Esophagus squamous epithelium (tissue), 5 donors: Measurements from ENCODE around the gene SLC4A4. TPM values are rescaled to one million over a fixed set of nuclear protein-coding genes. Genes with fewer than 3 reads are reported as not detected.

Source experiments
- DNase-seq: peaks from one replicate; lab custom pipeline; 2025; lab: John Stamatoyannopoulos, UW
- H3K27ac ChIP-seq, 4 donors: fragments of 200-600 bp; sonication (generic); one replicate each; pipeline ENCODE4 v1.5.1; 2016 to 2019; ENCODE audit warnings: mild to moderate bottlenecking in 1 of 4
- H3K27me3 ChIP-seq, 4 donors: fragments of 200-600 bp; sonication (generic); 1 replicate in 3 of 4; 2 replicates in 1 of 4; pipeline versions ENCODE4 v1.5.1 to v1.6.0; 2017 to 2021; ENCODE audit warnings: antibody characterized with exemption in 1 of 4
- H3K36me3 ChIP-seq, 3 donors: fragments of 200-600 bp; sonication (generic); one replicate each; pipeline ENCODE4 v1.5.1; 2016 to 2019
- H3K4me1 ChIP-seq, 3 donors: fragments of 200-600 bp; sonication (generic); one replicate each; pipeline ENCODE4 v1.5.1; 2017 to 2019
- H3K4me3 ChIP-seq, 4 donors: fragments of 200-600 bp; sonication (generic); 1 replicate in 3 of 4; 2 replicates in 1 of 4; pipeline ENCODE4 v1.5.1; 2016 to 2019; ENCODE audit warnings: mild to moderate bottlenecking in 2 of 4, moderate library complexity in 1 of 4
- H3K9me3 ChIP-seq, 3 donors: fragments of 200-600 bp; sonication (generic); one replicate each; pipeline ENCODE4 v1.5.1; 2016 to 2019
- CTCF ChIP-seq, 6 experiments: fragments of 450-650 bp in 4 of 6; fragments of 200-600 bp in 2 of 6; sonication (generic) in 2 of 6; IDR thresholded peaks; one replicate each; pipeline ENCODE4 v1.5.1; 2016 to 2019; ENCODE audit warnings: antibody characterized with exemption in 6 of 6, mild to moderate bottlenecking in 4 of 6, moderate library complexity in 4 of 6
- POLR2A ChIP-seq, 4 donors: fragments of 450-650 bp; IDR thresholded peaks; one replicate each; pipeline ENCODE4 v1.6.1; 2017; ENCODE audit warnings: antibody characterized with exemption in 4 of 4, mild to moderate bottlenecking in 4 of 4, moderate library complexity in 3 of 4
- WGBS, 2 donors: methylation state at CpG; one replicate each; pipeline ENCODE4 v1.1.5; 2018; 5-methylcytosine and 5-hydroxymethylcytosine counted together
- intact Hi-C: fragments of 100-400 bp; cut with DNase I; formaldehyde crosslinking; loops from one replicate; pipeline ENCODE4 v1.15.0; 2022
- total RNA-seq, 4 donors: library from RNA; depleted of rRNA; stranded (reverse); fragments of >200 nt; gene quantifications; one replicate each; pipeline ENCODE4 v1.1.0, GENCODE V29; 2016
- donor health status: DM: yes; HTN: yes; CAD: no.

Gene SLC4A4
- total RNA-seq, 4 donors from 2014 or later: 0.48 to 2.1 (median 1.1) TPM

- Histone ChIP-seq H3K36me3 (no peaks in the 10 kb centered on the region), H3K4me1 (no peaks in the 10 kb centered on the region), H3K27me3 (no peaks in the 10 kb centered on the region), H3K4me3 (no peak overlapping the region), H3K9me3 (no peaks in the 10 kb centered on the region), H3K27ac (no peak overlapping the region)
- WGBS, 2 donors: 53 to 73% methylated on average over 1 of the region's 1 CpG
- intact Hi-C loops: no loop called here
- no peak for DNase-seq
- TF ChIP-seq POLR2A (IDR thresholded peaks at IDR 0.05): no peak
- TF ChIP-seq CTCF (IDR thresholded peaks at IDR 0.05): no peak
Measured at GRCh38 chr4:71355045-71355444, 16.2 kb downstream of the SLC4A4 start.

GRCh38 chr4:71355971-71356370, 17.2 kb downstream of the SLC4A4 start:
- intact Hi-C loops: no loop called here
- H3K4me1 ChIP-seq: no peaks in the 10 kb centered on the region

GRCh38 chr4:71356924-71357663, 18.3 kb downstream of the SLC4A4 start:
- no peak for TF ChIP-seq POLR2A (IDR thresholded peaks at IDR 0.05)
- no peak for TF ChIP-seq CTCF (IDR thresholded peaks at IDR 0.05)

More at GRCh38 chr4:71355971-71356370, 17.2 kb downstream of the SLC4A4 start:
- DNase-seq: no peak
- Histone ChIP-seq H3K9me3 (no peaks in the 10 kb centered on the region), H3K27me3 (no peaks in the 10 kb centered on the region), H3K36me3 (no peaks in the 10 kb centered on the region), H3K4me3 (no peak overlapping the region), H3K27ac (no peak overlapping the region)
- TF ChIP-seq POLR2A (IDR thresholded peaks at IDR 0.05): no peak
- TF ChIP-seq CTCF (IDR thresholded peaks at IDR 0.05): no peak

GRCh38 chr4:71360844-71361243, 22.0 kb downstream of the SLC4A4 start:
- intact Hi-C loops: no loop called here
- Histone ChIP-seq H3K36me3 (no peaks in the 10 kb centered on the region), H3K27me3 (no peaks in the 10 kb centered on the region), H3K4me1 (no peaks in the 10 kb centered on the region), H3K27ac (no peak overlapping the region), H3K9me3 (no peaks in the 10 kb centered on the region), H3K4me3 (no peak overlapping the region)
- WGBS, 2 donors: 87 to 91% methylated on average over 12 of the region's 12 CpGs
- no peak for TF ChIP-seq CTCF (IDR thresholded peaks at IDR 0.05)
- no peak for DNase-seq

More at GRCh38 chr4:71356924-71357663, 18.3 kb downstream of the SLC4A4 start:
- intact Hi-C loops: no loop called here
- H3K27me3 ChIP-seq: no peaks in the 10 kb centered on the region
- no peaks in the 10 kb centered on the region for H3K4me1 ChIP-seq
- DNase-seq: no peak
- 67 to 75% methylated on average over 6 of the region's 6 CpGs for WGBS, 2 donors
- no peaks in the 10 kb centered on the region for H3K9me3 ChIP-seq
- no peaks in the 10 kb centered on the region for H3K36me3 ChIP-seq
- H3K4me3 ChIP-seq: no peak overlapping the region
- no peak overlapping the region for H3K27ac ChIP-seq

GRCh38 chr4:71361476-71361875, 22.7 kb downstream of the SLC4A4 start:
- no peaks in the 10 kb centered on the region for H3K9me3 ChIP-seq
- no peak for DNase-seq
- H3K4me1 ChIP-seq: no peaks in the 10 kb centered on the region
- no peak overlapping the region for H3K27ac ChIP-seq
- TF ChIP-seq POLR2A (IDR thresholded peaks at IDR 0.05) (no peak), CTCF (IDR thresholded peaks at IDR 0.05) (no peak)
- no peaks in the 10 kb centered on the region for H3K27me3 ChIP-seq
- H3K4me3 ChIP-seq: no peak overlapping the region
- no peaks in the 10 kb centered on the region for H3K36me3 ChIP-seq
- intact Hi-C loops: no loop called here
